Suppressor macrophage (primary cell): Measurements from ENCODE around the gene SPTLC2.

Experiments used
- DNase-seq, 4 experiments: peaks; one replicate each; pipeline ENCODE4 v3.0.0-alpha.2; 2020 to 2022

The SPTLC2 gene

GRCh38 chr14:77459072-77459723 lies 157.2 kb downstream of the SPTLC2 start:
- DNase-seq: peak; percentile 78 to 84 (median 82)

- DNase-seq: peak; percentile 13 to 42 (median 32)
Measured at GRCh38 chr14:77458249-77458950, 158.0 kb downstream of the SPTLC2 start.

GRCh38 chr14:77457522-77458248 lies 158.8 kb downstream of the SPTLC2 start, which contains the start of the genes AHSA1 and VIPAS39:
AHSA1 (plus strand) TSS chr14:77458093; CDS start chr14:77458190, 97 bp downstream.
VIPAS39 (minus strand) TSS chr14:77457601; CDS start chr14:77454102, 3,499 bp downstream.
- peak; percentile 97 to 99 (median 98) for DNase-seq

DNA sequence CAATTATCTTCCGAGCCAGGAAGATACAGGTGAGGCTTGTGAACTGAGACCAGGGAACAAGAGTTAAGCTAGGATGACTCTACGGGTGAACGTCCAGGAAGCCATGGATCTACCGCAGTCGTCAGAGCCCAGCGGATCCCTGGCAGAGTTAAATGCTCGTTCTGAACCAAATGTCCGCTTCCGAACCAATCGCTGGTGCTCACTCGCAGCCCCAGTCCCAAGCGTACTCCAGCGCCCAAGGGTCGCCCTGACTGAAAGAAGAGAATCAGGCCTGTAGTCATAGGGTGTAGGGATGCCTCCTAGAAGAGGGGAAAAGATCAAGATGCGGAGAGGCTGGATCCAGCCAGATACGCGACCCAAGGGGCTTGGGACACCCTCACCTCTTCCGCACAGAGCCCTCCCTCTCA lies 159.3 kb downstream of the SPTLC2 start:
- peak in 2 of 4 experiments; percentile 4 to 29 for DNase-seq
